Measurements from ENCODE around the gene DIP2C. TPM values are rescaled to one million over a fixed set of nuclear protein-coding genes. Genes with fewer than 3 reads are reported as not detected.
"Not testable (repeated sequence)": the region's sequence is repeated elsewhere in the genome, so short reads cannot be mapped to it uniquely, and the experiment has no call there.

DIP2C gene
- total RNA-seq, 2 donors from 2014 or later: 9.6 to 11.9 TPM

DNA sequence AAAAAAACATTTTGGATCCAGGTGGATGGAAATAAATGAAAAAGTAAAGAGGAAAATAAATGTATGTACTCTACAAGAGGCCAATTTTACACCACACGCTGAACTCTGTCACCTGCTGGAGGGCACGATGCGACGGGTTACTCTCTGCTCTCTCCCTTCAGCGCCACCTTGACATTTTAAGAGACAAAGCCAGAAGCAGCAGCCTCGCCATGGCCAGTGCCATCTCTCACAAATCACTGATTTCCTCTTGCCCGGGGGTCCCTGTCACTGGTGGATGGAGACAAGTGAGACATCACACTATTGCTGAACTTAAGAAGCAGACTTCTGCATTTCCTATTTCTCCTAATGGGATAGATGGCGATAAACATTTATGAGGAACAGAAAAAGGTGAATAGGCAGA is 364.2 kb downstream of the DIP2C start:
- peaks cover 8% of the 10 kb centered on the region for H3K4me1 ChIP-seq
- H3K27ac ChIP-seq: no peak overlapping the region
- H3K27me3 ChIP-seq: no peaks in the 10 kb centered on the region
- TF ChIP-seq POLR2A (IDR thresholded peaks at IDR 0.05): no peak
- TF ChIP-seq, protein P1, sequence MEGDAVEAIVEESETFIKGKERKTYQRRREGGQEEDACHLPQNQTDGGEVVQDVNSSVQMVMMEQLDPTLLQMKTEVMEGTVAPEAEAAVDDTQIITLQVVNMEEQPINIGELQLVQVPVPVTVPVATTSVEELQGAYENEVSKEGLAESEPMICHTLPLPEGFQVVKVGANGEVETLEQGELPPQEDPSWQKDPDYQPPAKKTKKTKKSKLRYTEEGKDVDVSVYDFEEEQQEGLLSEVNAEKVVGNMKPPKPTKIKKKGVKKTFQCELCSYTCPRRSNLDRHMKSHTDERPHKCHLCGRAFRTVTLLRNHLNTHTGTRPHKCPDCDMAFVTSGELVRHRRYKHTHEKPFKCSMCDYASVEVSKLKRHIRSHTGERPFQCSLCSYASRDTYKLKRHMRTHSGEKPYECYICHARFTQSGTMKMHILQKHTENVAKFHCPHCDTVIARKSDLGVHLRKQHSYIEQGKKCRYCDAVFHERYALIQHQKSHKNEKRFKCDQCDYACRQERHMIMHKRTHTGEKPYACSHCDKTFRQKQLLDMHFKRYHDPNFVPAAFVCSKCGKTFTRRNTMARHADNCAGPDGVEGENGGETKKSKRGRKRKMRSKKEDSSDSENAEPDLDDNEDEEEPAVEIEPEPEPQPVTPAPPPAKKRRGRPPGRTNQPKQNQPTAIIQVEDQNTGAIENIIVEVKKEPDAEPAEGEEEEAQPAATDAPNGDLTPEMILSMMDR (IDR thresholded peaks at IDR 0.05): no peak
- H3K4me3 ChIP-seq: no peak overlapping the region
- no peaks in the 10 kb centered on the region for H3K9me3 ChIP-seq
- ATAC-seq (no peak), DNase-seq (no peak)
- WGBS, 2 donors: 89 to 91% methylated on average over 8 of the region's 8 CpGs
- intact Hi-C loops (cut with DNase I): no loop called here
- peaks cover 0 to 11% of the 10 kb centered on the region in 2 donors for H3K36me3 ChIP-seq (replicated peaks in 1 of 2; ENCODE audit: insufficient read depth in 1 of 2, low read depth in 2 of 2)

DNA sequence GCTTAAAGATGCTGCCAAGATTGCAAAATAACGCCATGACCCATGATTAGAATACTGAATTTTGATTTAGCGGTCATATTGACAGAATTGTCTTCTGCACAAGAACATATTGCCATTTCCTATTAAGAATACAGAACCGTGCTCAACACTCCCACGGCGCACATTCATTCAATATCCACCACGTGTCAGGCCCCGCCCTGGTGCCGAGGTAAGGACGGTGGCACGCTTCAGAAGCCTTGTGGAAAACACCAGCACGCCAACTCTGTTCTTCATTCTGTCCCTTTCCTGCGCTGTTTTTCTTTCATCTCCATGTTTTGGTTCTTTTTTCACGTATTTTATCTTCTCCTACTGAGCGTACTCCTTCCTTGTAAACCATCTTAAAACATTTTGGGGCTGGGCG is 364.9 kb downstream of the DIP2C start:
- Histone ChIP-seq H3K4me3 (no peak overlapping the region), H3K36me3 (replicated peaks in 1 of 2; ENCODE audit: insufficient read depth in 1 of 2, low read depth in 2 of 2) (peaks cover 0 to 12% of the 10 kb centered on the region in 2 donors), H3K9me3 (no peaks in the 10 kb centered on the region), H3K4me1 (peaks cover 8% of the 10 kb centered on the region), H3K27ac (no peak overlapping the region), H3K27me3 (no peaks in the 10 kb centered on the region)
- 91 to 94% methylated on average over 15 of the region's 15 CpGs for WGBS, 2 donors
- intact Hi-C loops (cut with DNase I): no loop called here
- no peak for DNase-seq
- ATAC-seq: no peak
- TF ChIP-seq POLR2A (IDR thresholded peaks at IDR 0.05): no peak
- TF ChIP-seq, protein P1 (IDR thresholded peaks at IDR 0.05): no peak

DNA sequence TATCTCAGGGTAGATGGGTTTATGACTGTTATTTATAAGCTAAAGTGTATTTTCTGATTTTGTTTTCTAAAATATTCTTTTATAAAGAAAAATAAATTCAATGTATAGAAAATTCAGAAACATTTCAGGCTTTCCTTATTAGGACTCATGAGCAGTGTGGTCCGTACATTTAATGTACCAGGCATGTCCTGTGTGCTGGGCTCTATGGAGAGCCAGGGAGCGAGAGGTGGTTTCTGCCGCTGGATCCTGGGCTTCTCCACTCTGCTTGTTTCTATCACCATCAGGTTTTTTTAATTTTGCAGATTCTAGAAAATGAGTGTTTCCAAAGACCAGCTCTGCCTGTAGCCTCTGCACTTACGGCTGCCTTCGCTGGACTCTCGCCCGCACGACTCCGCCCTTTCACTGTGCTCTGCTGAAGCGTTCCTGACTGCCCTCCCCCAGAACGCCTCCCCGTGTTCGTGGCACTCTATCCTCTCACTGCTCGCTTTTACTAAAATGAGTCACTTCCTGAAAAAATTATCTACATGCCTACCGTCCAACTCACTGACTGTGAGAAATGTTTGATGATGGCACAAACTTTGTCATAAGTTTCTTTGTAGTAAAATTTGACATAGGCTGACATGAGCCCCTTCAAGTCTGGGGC is 365.7 kb downstream of the DIP2C start:
- no peaks in the 10 kb centered on the region for H3K9me3 ChIP-seq
- H3K27me3 ChIP-seq: no peaks in the 10 kb centered on the region
- peaks cover under 1% of the 10 kb centered on the region for H3K4me1 ChIP-seq
- DNase-seq (peak in 3 of 4 donors; percentile 36 to 59 (median 45)), ATAC-seq (peak; percentile 56)
- no peak overlapping the region for H3K4me3 ChIP-seq
- H3K36me3 ChIP-seq (replicated peaks in 1 of 2; ENCODE audit: insufficient read depth in 1 of 2, low read depth in 2 of 2): peaks cover 0 to 12% of the 10 kb centered on the region in 2 donors
- TF ChIP-seq POLR2A (IDR thresholded peaks at IDR 0.05): no peak
- TF ChIP-seq, protein P1 (IDR thresholded peaks at IDR 0.05): no peak
- intact Hi-C loops (cut with DNase I): no loop called here
- WGBS, 2 donors: 73 to 78% methylated on average over 15 of the region's 15 CpGs
- H3K27ac ChIP-seq: no peak overlapping the region

DNA sequence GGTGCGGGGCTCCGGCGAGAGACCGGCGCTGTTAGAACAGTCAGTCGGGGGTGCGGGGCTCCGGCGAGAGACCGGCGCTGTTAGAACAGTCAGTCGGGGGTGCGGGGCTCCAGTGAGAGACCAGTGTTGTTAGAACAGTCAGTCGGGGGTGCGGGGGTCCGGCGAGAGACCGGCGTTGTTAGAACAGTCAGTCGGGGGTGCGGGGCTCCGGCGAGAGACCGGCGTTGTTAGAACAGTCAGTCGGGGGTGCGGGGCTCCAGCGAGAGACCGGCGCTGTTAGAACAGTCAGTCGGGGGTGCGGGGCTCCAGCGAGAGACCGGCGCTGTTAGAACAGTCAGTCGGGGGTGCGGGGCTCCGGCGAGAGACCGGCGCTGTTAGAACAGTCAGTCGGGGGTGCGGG is 366.4 kb downstream of the DIP2C start:
- 93 to 94% methylated on average over 5 to 17 of the region's 43 CpGs for WGBS, 2 donors

DNA sequence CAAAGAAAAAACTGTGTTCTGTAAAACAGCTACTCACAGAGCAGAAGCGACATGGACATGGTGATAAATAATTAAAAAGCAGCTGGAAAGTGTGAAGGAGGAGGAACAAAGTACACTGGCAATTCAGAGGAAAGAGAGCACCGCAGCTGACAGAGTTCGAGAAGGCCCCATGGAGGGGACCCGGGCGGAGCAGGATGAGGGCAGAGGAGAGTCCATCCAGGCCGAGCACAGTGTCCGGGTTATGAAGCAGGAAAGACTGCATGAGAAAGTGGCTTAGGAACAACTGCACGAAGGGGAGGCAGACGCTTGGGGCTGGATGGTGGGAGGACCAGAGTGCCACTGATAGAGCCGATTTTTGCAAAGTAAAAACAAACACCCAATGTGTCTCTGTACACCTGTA is 368.7 kb downstream of the DIP2C start:
- no peak for TF ChIP-seq POLR2A (IDR thresholded peaks at IDR 0.05)
- TF ChIP-seq, protein P1 (IDR thresholded peaks at IDR 0.05): no peak
- no peak for DNase-seq
- Histone ChIP-seq H3K27ac (no peak overlapping the region), H3K4me1 (no peaks in the 10 kb centered on the region), H3K36me3 (replicated peaks in 1 of 2; ENCODE audit: insufficient read depth in 1 of 2, low read depth in 2 of 2) (peaks cover 0 to 4% of the 10 kb centered on the region in 2 donors), H3K9me3 (no peaks in the 10 kb centered on the region), H3K4me3 (no peak overlapping the region), H3K27me3 (no peaks in the 10 kb centered on the region)
- no peak for ATAC-seq
- WGBS, 2 donors: 90 to 93% methylated on average over 10 of the region's 10 CpGs
- intact Hi-C loops (cut with DNase I): no loop called here

More for the DNA sequence above, 366.4 kb downstream of the DIP2C start:
- H3K27me3 ChIP-seq; ATAC-seq; H3K4me3 ChIP-seq; DNase-seq; H3K9me3 ChIP-seq; intact Hi-C loops (cut with DNase I); H3K27ac ChIP-seq; H3K4me1 ChIP-seq: not testable (repeated sequence)
- peaks cover 0 to 12% of the 10 kb centered on the region in 2 donors for H3K36me3 ChIP-seq (replicated peaks in 1 of 2; ENCODE audit: insufficient read depth in 1 of 2, low read depth in 2 of 2)
